RWPE1 (cell line): Measurements from ENCODE around the gene PTPRU.

Experiments
- CTCF ChIA-PET: fragments of 350-600 bp; sonication (Branson Sonifier 250); formaldehyde crosslinking; extraction: SDS; loops from one replicate; lab custom pipeline; 2021; lab: Yijun Ruan, JAX
- POLR2A ChIA-PET: fragments of 400-600 bp; formaldehyde crosslinking; extraction: SDS; loops from one replicate; lab custom pipeline; 2020; ENCODE audit warnings: antibody characterized with exemption; ENCODE audit not compliant: low non-redundant PET; lab: Yijun Ruan, JAX
- DNase-seq: peaks from one replicate; pipeline ENCODE4 v3.0.0; 2012; ENCODE audit warnings: low spot score
- H3K27ac ChIP-seq: fragments of 450-650 bp; 2 replicates; pipeline ENCODE4 v1.5.1; 2017
- CTCF ChIP-seq: fragments of 450-650 bp; conservative IDR thresholded peaks from 2 replicates; pipeline ENCODE4 v1.5.1; 2017; ENCODE audit warnings: low read depth, mild to moderate bottlenecking

PTPRU gene

GRCh38 chr1:29278124-29278523 is 41.8 kb downstream of the PTPRU start:
- CTCF ChIA-PET, result interaction anchor here (0.6 kb wide), 1 partner anchor 133 kb away, joined by 3 read pairs; no protein-coding TSS in a partner anchor
- DNase-seq, result no peak
- H3K27ac ChIP-seq, result no peak overlapping the region
- POLR2A ChIA-PET, result no interaction called here
- TF ChIP-seq CTCF, result no peak

GRCh38 chr1:29279406-29279805 is 43.1 kb downstream of the PTPRU start:
- no peak for TF ChIP-seq CTCF
- no peak for DNase-seq
- no peak overlapping the region for H3K27ac ChIP-seq
- ChIA-PET POLR2A (no interaction called here), CTCF (no interaction called here)

- peak overlapping the region; percentile 23 for H3K27ac ChIP-seq
- POLR2A ChIA-PET, result no interaction called here
- no peak for TF ChIP-seq CTCF
- CTCF ChIA-PET, result interaction anchor here (0.6 kb wide), 1 partner anchor 135 kb away, joined by 3 read pairs; no protein-coding TSS in a partner anchor
- DNase-seq, result no peak
Measured at GRCh38 chr1:29279951-29280391, 43.6 kb downstream of the PTPRU start.

GRCh38 chr1:29280409-29281131 is 44.2 kb downstream of the PTPRU start:
- DNase-seq, result peak; percentile 57
- no peak for TF ChIP-seq CTCF
- ChIA-PET CTCF (interaction anchor here (0.6 kb wide), 1 partner anchor 135 kb away, joined by 3 read pairs; no protein-coding TSS in a partner anchor), POLR2A (no interaction called here)
- peak overlapping the region; percentile 23 for H3K27ac ChIP-seq

GRCh38 chr1:29281571-29281970 is 45.2 kb downstream of the PTPRU start:
- ChIA-PET POLR2A (no interaction called here), CTCF (no interaction called here)
- no peak overlapping the region for H3K27ac ChIP-seq
- DNase-seq, result no peak
- no peak for TF ChIP-seq CTCF

- CTCF ChIA-PET, result interaction anchor here (0.6 kb wide), 1 partner anchor 195 kb away, joined by 3 read pairs; no protein-coding TSS in a partner anchor
- DNase-seq, result no peak
- no peak overlapping the region for H3K27ac ChIP-seq
- TF ChIP-seq CTCF, result no peak
- POLR2A ChIA-PET, result no interaction called here
Measured at GRCh38 chr1:29282135-29282923, 46.0 kb downstream of the PTPRU start.
